GM19035 (cell line): ENCODE data around the gene FAM177B.

Source experiments
- ATAC-seq: cut with Tn5 transposase; IDR thresholded peaks from one replicate; pipeline ENCODE4 v1.9.1; 2021; ENCODE audit not compliant: unreplicated experiment

Gene FAM177B

DNA sequence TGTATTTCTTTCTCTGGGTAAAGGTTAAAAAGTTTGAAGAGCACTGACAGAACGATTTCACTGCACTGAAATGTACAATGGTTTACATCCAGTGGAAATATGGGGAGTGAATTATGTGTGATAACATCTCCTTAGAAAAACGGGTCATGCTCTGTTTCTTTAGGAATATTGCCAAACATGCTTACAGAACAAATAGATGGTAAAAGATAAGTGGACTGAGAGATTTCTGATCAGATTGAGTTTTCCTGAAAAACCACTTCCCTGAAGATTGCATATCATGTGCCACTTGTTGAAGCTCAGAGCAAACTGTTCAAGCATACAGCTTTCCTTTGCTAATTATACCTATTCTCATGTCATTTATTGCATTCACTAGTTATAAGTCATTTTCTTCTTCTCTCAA is 47.9 kb downstream of the FAM177B start:
- ATAC-seq, result no peak

DNA sequence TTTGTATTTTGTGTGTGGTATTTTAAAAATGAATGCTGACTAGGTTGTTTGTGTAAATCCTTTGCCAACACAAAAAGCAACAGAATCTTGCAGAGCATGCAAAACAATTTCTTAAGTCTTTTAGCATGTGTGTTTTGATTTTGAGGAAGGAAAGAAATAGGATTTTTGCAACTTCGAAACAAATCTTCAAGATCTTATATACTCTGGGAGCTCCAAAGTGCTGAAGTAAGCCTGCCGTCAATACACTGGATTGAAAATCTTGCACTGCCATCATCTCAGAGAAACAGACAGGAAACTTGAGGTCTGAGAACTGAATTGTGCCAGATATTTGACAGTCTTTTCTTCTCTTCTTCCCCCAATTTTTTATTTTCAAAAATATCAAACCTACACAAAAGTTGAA is 48.5 kb downstream of the FAM177B start:
- no peak for ATAC-seq

DNA sequence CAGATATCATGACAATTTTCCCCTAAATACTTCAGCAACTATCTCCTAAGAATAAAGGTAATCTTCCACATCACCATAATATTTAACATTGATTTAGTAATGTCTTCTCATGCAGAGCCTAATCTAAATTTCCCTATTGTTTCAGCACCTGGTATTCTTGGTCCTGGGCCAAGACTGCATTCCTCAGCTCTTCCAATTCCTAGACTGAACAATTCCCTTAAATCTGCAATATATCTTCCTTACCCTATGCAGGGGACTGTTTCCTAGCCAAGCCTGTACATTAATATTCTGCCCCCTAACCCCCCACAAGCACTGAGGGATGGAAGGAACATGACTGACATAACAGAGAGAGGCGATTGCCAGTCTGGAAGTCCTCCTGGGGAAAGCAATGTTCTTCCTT is 49.1 kb downstream of the FAM177B start:
- no peak for ATAC-seq

DNA sequence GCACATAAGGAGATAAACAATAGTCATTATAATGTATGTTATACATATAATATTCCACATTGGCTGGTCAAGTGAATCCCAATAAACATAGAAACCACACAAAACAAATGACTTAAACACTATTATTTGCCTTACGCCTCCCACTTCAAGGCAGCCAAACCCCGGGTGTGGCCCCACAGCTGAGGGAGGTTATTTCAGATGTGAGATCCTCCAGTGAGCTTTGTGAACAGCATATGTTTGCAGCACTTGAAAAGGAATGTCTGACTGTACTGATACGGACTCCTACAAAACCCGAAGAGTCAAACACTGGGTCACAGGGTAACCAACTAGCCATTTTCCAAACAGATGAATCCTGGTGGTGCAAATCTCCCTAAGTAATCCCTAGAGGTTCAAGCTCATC is 50.7 kb downstream of the FAM177B start:
- ATAC-seq, result no peak

DNA sequence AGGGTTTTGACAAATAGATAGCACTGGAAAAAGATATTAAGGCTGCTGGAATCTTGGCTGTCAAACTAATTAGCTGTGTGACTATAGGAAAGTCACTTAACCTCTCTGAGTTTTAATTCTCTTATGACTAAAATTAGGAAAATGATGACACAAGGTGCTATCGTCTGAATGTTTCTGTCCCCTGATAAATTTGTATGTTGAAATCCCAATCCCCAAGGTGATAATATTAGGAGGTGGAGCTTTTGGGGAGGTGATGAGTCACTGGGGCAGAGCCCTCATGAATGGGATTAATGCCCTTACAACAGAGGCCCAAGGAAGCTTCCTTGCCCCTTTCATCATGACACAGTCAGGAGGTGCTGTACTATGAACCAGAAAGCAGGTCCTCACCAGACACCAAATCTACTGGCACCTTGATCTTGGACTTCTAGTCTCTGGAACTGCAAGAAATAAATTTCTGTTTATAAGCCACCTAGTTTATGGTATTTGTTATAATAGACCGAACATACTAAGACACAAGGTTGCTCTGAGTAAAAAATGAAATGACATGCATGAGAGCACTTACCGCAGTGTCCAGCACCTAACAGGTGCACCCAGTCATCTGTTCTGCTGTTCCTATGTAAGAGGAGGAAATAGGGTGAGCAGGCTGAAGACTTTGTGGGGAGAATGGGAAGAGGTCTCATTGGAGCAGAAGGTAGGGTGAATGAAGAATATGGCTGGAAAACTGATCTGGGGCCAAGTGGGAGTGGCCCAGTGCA is 51.6 kb downstream of the FAM177B start:
- ATAC-seq, result no peak

DNA sequence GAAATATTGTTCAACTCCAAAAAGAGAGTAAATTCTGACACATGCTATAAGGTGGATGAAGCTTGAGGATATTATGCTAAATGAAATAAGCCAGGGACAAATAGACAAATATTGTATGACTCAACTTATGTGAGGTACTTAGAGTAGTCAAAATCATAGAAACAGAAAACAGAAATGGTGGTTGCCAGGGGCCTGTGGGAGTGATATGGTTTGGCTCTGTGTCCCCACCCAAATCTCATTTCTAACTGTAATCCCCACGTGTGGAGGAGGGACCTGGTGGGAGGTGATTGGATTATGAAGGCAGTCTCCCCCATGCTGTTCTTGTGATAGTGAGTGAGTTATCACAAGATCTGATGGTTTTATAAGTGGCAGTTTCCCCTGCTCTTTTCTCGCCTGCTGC is 53.1 kb downstream of the FAM177B start:
- ATAC-seq, result no peak

DNA sequence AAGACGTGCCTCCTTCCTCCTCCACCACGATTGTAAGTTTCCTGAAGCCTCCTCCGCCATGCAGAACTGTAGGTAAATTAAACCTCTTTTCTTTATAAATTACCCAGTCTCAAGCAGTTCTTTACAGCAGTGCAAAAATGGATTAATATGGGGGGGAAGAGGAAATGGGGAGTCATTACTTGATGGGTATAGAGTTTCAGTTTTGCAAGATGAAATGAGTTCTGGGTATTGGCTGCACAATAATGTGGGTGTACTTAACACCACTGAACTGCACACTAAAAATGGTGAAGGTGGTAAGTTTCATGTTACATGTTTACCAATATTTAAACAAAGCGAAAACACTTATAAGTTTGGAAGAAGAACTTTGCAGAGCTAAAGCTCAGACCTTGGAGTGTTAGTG is 53.5 kb downstream of the FAM177B start:
- ATAC-seq, result no peak

DNA sequence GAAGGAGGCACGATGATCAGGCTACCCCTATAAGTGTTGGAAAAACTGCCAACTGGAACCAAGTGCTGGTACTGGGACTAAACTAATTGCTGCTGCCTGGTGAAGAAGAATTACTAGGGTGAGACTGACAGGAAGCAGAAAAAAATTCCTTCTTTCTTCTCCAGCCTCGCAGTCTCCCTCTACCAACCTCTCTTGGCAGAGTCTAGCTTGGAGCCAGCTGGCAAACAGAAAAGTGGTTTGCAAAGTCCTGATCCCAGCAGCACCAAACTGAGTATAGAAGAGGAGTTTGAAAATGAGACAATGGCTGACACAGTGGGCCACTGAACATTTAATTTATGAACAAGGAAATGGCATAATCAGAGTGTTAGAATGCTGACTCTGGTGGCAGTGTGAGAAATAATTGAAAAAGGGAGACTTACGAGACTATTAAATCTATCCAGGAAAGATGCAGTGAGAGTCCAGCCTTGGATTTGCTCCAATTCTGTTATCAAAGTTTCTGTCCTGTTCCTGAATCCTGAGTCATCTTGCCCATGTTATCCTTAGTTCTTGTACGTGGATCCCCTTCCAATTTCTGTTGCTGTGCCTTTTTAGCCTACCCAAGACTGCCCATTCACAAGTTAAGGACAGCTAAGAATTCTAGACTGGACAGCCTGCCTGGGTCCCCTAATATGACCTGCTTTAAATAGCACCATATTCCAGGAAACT is 54.2 kb downstream of the FAM177B start:
- no peak for ATAC-seq

DNA sequence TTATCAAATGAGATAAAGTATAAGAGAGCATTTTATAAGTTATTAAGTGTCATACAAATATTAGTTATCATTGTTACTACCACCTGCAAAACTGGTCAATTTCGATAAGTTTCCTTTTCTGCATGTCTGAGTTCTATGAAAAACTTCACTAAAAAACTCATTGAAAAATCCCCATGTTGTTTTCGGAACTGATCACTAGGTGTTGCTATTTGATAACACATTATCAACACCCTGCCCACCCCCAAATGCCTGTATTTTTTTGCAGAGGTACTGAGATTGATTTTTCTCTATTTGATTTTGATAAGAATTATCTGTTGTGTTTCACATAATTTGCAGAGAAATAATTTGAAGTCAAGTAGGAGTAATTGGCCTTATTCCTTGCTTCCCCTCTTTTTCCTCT is 55.7 kb downstream of the FAM177B start:
- no peak for ATAC-seq

DNA sequence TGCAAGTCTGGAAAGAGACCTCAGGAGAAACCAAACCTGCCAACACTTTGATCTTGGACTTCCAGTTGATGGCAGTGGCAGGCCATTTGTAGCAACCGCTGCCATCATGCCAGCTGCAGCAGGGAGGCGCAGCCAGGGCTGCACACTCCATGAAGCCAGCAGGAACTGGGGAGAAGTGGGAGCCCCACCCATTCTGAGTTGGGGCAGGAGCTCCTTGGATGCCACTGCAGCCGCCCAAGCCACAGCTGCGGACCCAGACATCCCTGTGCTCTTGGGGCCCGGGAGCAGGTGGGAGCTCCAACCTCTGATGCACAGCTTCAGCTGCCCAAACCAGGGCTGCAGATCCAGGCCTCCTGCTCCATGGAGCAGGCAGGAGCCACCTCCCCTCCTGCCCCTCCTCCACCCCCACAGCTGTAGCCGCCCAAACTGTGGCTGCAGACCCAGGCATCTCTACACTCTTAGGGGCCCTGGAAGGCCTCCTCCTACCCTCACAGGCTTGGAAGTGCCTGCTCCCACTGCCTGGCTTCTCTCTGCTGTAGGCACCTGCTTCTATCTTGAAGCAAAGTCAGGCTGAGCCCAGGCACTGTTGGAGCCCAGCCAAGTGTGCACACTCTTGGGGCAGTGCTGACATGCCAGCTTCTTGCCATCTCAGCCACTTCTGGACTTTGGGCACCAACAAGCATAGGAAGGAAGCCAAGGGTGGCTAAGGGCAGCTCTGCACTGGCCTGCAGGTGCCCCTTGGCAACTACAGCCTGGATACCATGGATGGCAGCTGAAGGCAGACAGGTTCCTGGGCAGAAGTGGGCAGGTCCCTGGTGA is 57.9 kb downstream of the FAM177B start:
- no peak for ATAC-seq

DNA sequence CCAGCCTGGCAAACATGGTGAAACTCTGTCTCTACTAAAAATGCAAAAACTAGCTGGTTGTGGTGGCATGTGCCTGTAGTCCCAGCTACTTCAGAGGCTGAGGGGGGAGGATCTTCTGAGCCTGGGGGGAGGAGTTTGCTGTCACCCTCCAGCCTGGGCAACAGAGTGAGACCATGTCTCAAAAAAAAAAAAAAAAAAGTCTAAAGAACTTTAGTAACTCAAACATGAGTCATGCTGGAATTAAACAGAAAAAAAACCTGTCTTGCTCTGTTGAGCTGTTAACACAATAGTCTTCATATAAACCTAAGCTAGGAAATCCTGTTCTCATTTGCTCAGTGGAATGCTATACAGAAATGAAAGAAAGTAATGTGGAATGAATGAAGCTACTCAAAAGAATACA is 61.1 kb downstream of the FAM177B start:
- no peak for ATAC-seq

DNA sequence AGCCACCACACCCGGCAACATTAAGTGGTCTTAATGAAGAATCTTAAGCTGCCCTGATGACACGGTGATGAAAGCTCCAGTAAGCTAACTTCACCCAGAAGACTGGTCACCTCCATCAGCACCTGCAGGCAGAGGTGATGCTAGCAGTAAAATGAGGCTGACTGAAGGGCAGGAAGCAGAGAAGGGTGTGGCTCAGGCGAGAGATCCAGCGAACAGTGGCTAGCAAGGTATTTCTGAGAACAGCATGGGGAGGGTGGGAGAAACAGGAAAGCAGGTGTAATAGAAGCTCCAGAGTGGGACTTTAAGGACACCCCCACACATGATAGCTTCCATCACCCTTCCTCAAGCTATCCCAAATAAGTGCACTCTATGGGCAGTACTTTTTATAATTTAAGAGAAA is 62.0 kb downstream of the FAM177B start:
- no peak for ATAC-seq
